GM23338 (cell line): Measurements from ENCODE around the gene NFATC1. TPM values are rescaled to one million over a fixed set of nuclear protein-coding genes. Genes with fewer than 3 reads are reported as not detected.

ENCODE experiments used
- ATAC-seq: fragments of 200-7000 bp; cut with Tn5 transposase; 3 replicates; pipeline ENCODE4 v1.9.1; 2020
- DNase-seq: peaks from one replicate; pipeline ENCODE4 v3.0.0-alpha.2; 2015; ENCODE audit warnings: low spot score
- H2AFZ ChIP-seq: fragments of 200-600 bp; sonication (generic); 2 replicates; pipeline ENCODE4 v1.8.0; 2016; ENCODE audit warnings: antibody characterized with exemption, mild to moderate bottlenecking, moderate library complexity
- H3F3A ChIP-seq: fragments of 200-600 bp; sonication (generic); replicated peaks from 2 replicates; pipeline ENCODE4 v1.8.0; 2017; ENCODE audit warnings: antibody characterized with exemption, mixed run types, low read depth
- H3K27ac ChIP-seq: fragments of 200-600 bp; sonication (generic); 2 replicates; pipeline ENCODE4 v1.6.1; 2016; ENCODE audit warnings: low read depth
- H3K27me3 ChIP-seq: fragments of 200-600 bp; sonication (generic); 2 replicates; pipeline ENCODE4 v1.8.0; 2016; ENCODE audit warnings: mild to moderate bottlenecking, mixed run types, moderate library complexity; ENCODE audit not compliant: insufficient read depth
- H3K36me3 ChIP-seq: fragments of 200-600 bp; sonication (generic); 2 replicates; pipeline ENCODE4 v1.8.0; 2016; ENCODE audit warnings: mild to moderate bottlenecking; ENCODE audit not compliant: insufficient read depth
- H3K4me1 ChIP-seq: fragments of 200-600 bp; sonication (generic); 2 replicates; pipeline ENCODE4 v1.8.0; 2016; ENCODE audit warnings: mild to moderate bottlenecking, moderate library complexity; ENCODE audit not compliant: insufficient read depth
- H3K4me2 ChIP-seq: fragments of 200-600 bp; sonication (generic); 2 replicates; pipeline ENCODE4 v1.7.1; 2017; ENCODE audit warnings: mixed run types
- H3K4me3 ChIP-seq: fragments of 200-600 bp; sonication (generic); 2 replicates; pipeline ENCODE4 v1.6.1; 2016; ENCODE audit warnings: mixed run types
- H3K79me2 ChIP-seq: fragments of 200-600 bp; sonication (generic); replicated peaks from 2 replicates; pipeline ENCODE4 v1.8.0; 2017; ENCODE audit warnings: mild to moderate bottlenecking; ENCODE audit not compliant: insufficient read depth
- H3K9me2 ChIP-seq: fragments of 200-600 bp; sonication (generic); 2 replicates; pipeline ENCODE4 v1.8.0; 2017; ENCODE audit not compliant: insufficient read depth
- H4K20me1 ChIP-seq: fragments of 200-600 bp; sonication (generic); replicated peaks from 2 replicates; pipeline ENCODE4 v1.8.0; 2017; ENCODE audit warnings: mild to moderate bottlenecking; ENCODE audit not compliant: insufficient read depth
- H3K27ac Mint-ChIP-seq: 2 replicates; pipeline ENCODE4 v1.8.0; 2020; ENCODE audit warnings: inconsistent platforms, mild to moderate bottlenecking, moderate library complexity, mixed read lengths
- H3K27me3 Mint-ChIP-seq: 3 replicates; pipeline ENCODE4 v1.8.0; 2022; ENCODE audit warnings: low read depth, mild to moderate bottlenecking, moderate library complexity, mixed read lengths, inconsistent platforms; ENCODE audit not compliant: insufficient read depth, poor library complexity
- H3K36me3 Mint-ChIP-seq: 3 replicates; pipeline ENCODE4 v1.8.0; 2021; ENCODE audit warnings: low read depth, mild to moderate bottlenecking, inconsistent platforms, moderate library complexity, mixed read lengths
- H3K4me1 Mint-ChIP-seq: 3 replicates; pipeline ENCODE4 v1.8.0; 2020; ENCODE audit warnings: mild to moderate bottlenecking, inconsistent platforms, mixed read lengths
- H3K4me3 Mint-ChIP-seq: 3 replicates; pipeline ENCODE4 v1.8.0; 2021; ENCODE audit warnings: moderate library complexity, mild to moderate bottlenecking, inconsistent platforms, mixed read lengths
- H3K9me3 Mint-ChIP-seq: 3 replicates; pipeline ENCODE4 v1.8.0; 2020; ENCODE audit warnings: moderate library complexity, mild to moderate bottlenecking, inconsistent platforms, mixed read lengths
- CREB1 ChIP-seq: fragments of 250-450 bp; sonication (Bioruptor Pico); IDR thresholded peaks from 2 replicates; pipeline ENCODE4 v1.5.0; 2020; ENCODE audit warnings: low read depth, mild to moderate bottlenecking, moderate library complexity
- CTCF ChIP-seq, 2 experiments: fragments of 200-600 bp in 1 of 2; sonication (generic) in 1 of 2; conservative IDR thresholded peaks; 2 replicates each; pipeline versions ENCODE4 v1.5.1 to v1.6.1; 2016 to 2017; ENCODE audit warnings: antibody characterized with exemption in 2 of 2, low read depth in 2 of 2, mild to moderate bottlenecking in 2 of 2, moderate library complexity in 1 of 2
- EZH2 ChIP-seq: fragments of 200-600 bp; sonication (generic); IDR thresholded peaks from one replicate; pipeline ENCODE4 v1.8.0; 2017; ENCODE audit warnings: antibody characterized with exemption, mild to moderate bottlenecking, low read depth; ENCODE audit not compliant: unreplicated experiment
- JUNB ChIP-seq: IDR thresholded peaks from one replicate; pipeline ENCODE4 v1.6.1; 2016; ENCODE audit warnings: antibody characterized with exemption; ENCODE audit not compliant: unreplicated experiment
- REST ChIP-seq: IDR thresholded peaks from one replicate; pipeline ENCODE4 v1.6.1; 2018; ENCODE audit warnings: antibody characterized with exemption; ENCODE audit not compliant: unreplicated experiment
- STAT1 ChIP-seq: IDR thresholded peaks from one replicate; pipeline ENCODE4 v1.6.1; 2016; ENCODE audit warnings: antibody characterized with exemption; ENCODE audit not compliant: unreplicated experiment
- ZNF331 ChIP-seq: fragments of 250-450 bp; sonication (Bioruptor Pico); IDR thresholded peaks from 2 replicates; pipeline ENCODE4 v1.5.0; 2020; ENCODE audit warnings: low read depth, mild to moderate bottlenecking, moderate library complexity
- polyA plus RNA-seq: library from polyadenylated mRNA; unstranded; fragments of >200 nt; fragmentation: Nextera tagmentation; extraction: Ambion mirVana; gene quantifications from 2 replicates; pipeline ENCODE4 v1.2.1, GENCODE V29; 2016
- total RNA-seq: library from RNA; depleted of rRNA; stranded (reverse); fragments of >200 nt; shearing (Covaris generic); gene quantifications from 2 replicates; pipeline ENCODE4 v1.2.3, GENCODE V29; 2014

NFATC1 gene
- total and polyA plus RNA-seq, 2 experiments from 2014 or later: 3.9 to 6.4 TPM

GRCh38 chr18:79564441-79564840 is 168.7 kb downstream of the NFATC1 start:
- Mint-ChIP-seq H3K4me3 (no peak overlapping the region), H3K9me3 (peaks cover 7% of the 10 kb centered on the region; the same call in 1 of the 3 replicates), H3K27ac (no peak overlapping the region), H3K36me3 (no peaks in the 10 kb centered on the region; the same call in 2 of the 3 replicates), H3K4me1 (peaks cover 17% of the 10 kb centered on the region), H3K27me3 (peaks cover 15% of the 10 kb centered on the region)
- Histone ChIP-seq H2AFZ (no peak overlapping the region), H4K20me1 (no peaks in the 10 kb centered on the region), H3K9me2 (no peaks in the 10 kb centered on the region), H3K27me3 (no peaks in the 10 kb centered on the region), H3K27ac (no peak overlapping the region), H3K4me1 (peaks cover 8% of the 10 kb centered on the region; the same call in 1 of the 2 replicates), H3K36me3 (no peaks in the 10 kb centered on the region), H3K79me2 (no peaks in the 10 kb centered on the region), H3F3A (0 out of 2 replicates have a peak, but pooled peaks cover 6% of the 10 kb centered on the region), H3K4me2 (no peak overlapping the region), H3K4me3 (no peak overlapping the region)
- TF ChIP-seq CREB1 (CRISPR knock-in tag): no peak
- DNase-seq (no peak), ATAC-seq (no peak)

- no peaks in the 10 kb centered on the region for H3K36me3 ChIP-seq
- H3F3A ChIP-seq: 0 out of 2 replicates have a peak, but pooled peaks cover 6% of the 10 kb centered on the region
- H3K79me2 ChIP-seq: no peaks in the 10 kb centered on the region
- H3K27me3 Mint-ChIP-seq: peaks cover 11% of the 10 kb centered on the region
- H3K4me3 Mint-ChIP-seq: no peak overlapping the region
- H3K4me2 ChIP-seq: peak overlapping the region; percentile 60
- no peaks in the 10 kb centered on the region for H3K36me3 Mint-ChIP-seq
- ATAC-seq (peak; percentile 56), DNase-seq (no peak)
- no peaks in the 10 kb centered on the region for H3K9me2 ChIP-seq
- no peaks in the 10 kb centered on the region for H4K20me1 ChIP-seq
- H3K27ac ChIP-seq: no peak overlapping the region
- H3K4me3 ChIP-seq: no peak overlapping the region
- H3K4me1 Mint-ChIP-seq: peaks cover 25% of the 10 kb centered on the region
- peaks cover 8% of the 10 kb centered on the region; the same call in 1 of the 2 replicates for H3K4me1 ChIP-seq
- peak overlapping the region; percentile 96 for H2AFZ ChIP-seq
- no peak for TF ChIP-seq STAT1
- TF ChIP-seq JUNB: no peak
- TF ChIP-seq CTCF (conservative IDR thresholded peaks at IDR 0.05; ENCODE audit: low read depth in 2 of 2): no peak
- no peak for TF ChIP-seq EZH2
- no peak for TF ChIP-seq ZNF331 (CRISPR knock-in tag)
- no peak for TF ChIP-seq REST
- H3K27ac Mint-ChIP-seq: no peak overlapping the region
- H3K27me3 ChIP-seq: no peaks in the 10 kb centered on the region
- H3K9me3 Mint-ChIP-seq: peaks cover 9% of the 10 kb centered on the region
These were observed 171.2 kb downstream of the NFATC1 start for GRCh38 chr18:79566771-79567431.
